ENCODE results near the gene ZFAND3.
"Not testable (repeated sequence)": the region's sequence is repeated elsewhere in the genome, so short reads cannot be mapped to it uniquely, and the experiment has no call there.

ZFAND3 gene

GRCh38 chr6:37985355-37985754 lies 165.8 kb downstream of the ZFAND3 start:
- peak; percentile 38 to 71 for DNase-seq
- no peaks in the 10 kb centered on the region for H3K9me3 Mint-ChIP-seq
- no peaks in the 10 kb centered on the region for H3K27me3 Mint-ChIP-seq
- peaks cover 82% of the 10 kb centered on the region for H3K4me1 Mint-ChIP-seq
- H3K4me3 Mint-ChIP-seq, result peak overlapping the region; percentile 10 to 13
- peak overlapping the region; percentile 9 to 75 for H3K27ac Mint-ChIP-seq
- peak; percentile 76 for ATAC-seq

GRCh38 chr6:37987018-37987417 lies 167.5 kb downstream of the ZFAND3 start:
- H3K4me1 Mint-ChIP-seq, result peaks cover 71% of the 10 kb centered on the region
- peak in 1 of 2 donors; percentile 30 for DNase-seq
- H3K27me3 Mint-ChIP-seq, result no peaks in the 10 kb centered on the region
- H3K9me3 Mint-ChIP-seq, result no peaks in the 10 kb centered on the region
- H3K4me3 Mint-ChIP-seq, result peak overlapping the region in 1 of 2 donors; percentile 41
- peak; percentile 73 for ATAC-seq
- H3K27ac Mint-ChIP-seq, result peak overlapping the region in 1 of 2 donors; percentile 47

DNA sequence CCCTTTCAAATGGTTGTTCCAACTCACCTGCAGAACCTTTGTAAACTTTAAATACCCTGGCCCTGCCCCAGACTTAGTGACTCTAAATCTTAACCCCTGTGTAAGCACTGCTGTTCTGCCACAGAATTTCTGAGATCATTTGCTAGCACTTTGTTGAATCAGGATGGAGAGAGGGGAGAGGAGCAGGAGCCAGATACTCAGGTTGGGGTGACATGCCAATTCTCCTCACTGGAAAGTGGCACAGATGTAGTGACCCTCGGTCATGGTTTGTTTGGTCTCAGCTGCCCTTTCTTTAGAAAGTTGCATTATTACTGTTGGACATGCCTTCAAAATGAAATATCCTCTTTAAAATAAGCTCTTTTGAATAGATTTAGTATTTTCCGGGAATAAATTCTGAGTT lies 168.0 kb downstream of the ZFAND3 start:
- no peak overlapping the region for H3K4me3 Mint-ChIP-seq
- no peaks in the 10 kb centered on the region for H3K9me3 Mint-ChIP-seq
- no peak for ATAC-seq
- H3K27me3 Mint-ChIP-seq, result no peaks in the 10 kb centered on the region
- H3K27ac Mint-ChIP-seq, result peak overlapping the region in 1 of 2 donors; percentile 47
- peaks cover 70% of the 10 kb centered on the region for H3K4me1 Mint-ChIP-seq
- DNase-seq, result no peak

GRCh38 chr6:37988127-37988526 lies 168.6 kb downstream of the ZFAND3 start:
- H3K4me1 Mint-ChIP-seq, result peaks cover 70% of the 10 kb centered on the region
- H3K4me3 Mint-ChIP-seq, result no peak overlapping the region
- no peaks in the 10 kb centered on the region for H3K9me3 Mint-ChIP-seq
- H3K27me3 Mint-ChIP-seq, result no peaks in the 10 kb centered on the region
- DNase-seq (no peak), ATAC-seq (no peak)
- H3K27ac Mint-ChIP-seq, result no peak overlapping the region

DNA sequence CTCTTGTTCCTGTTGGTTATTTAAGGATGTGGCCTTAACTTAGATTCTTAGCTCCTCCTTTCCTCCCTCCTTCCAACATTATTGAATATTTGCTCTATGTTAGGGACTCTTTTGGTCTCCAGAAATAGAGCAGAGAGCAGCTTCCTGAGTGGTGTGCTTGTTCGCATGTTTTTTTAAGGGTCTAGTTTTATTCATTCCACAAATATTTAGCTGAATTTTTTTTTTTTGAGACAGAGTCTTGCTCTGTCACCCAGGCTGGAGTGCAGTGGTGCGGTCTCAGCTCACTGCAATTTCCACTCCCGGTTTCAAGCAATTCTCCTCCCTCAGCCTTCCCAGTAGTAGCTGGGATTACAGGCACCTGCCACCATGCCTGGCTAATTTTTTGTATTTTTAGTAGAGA lies 169.2 kb downstream of the ZFAND3 start:
- Mint-ChIP-seq H3K4me1 (peaks cover 66% of the 10 kb centered on the region), H3K9me3 (no peaks in the 10 kb centered on the region), H3K27ac (no peak overlapping the region), H3K4me3 (no peak overlapping the region), H3K27me3 (no peaks in the 10 kb centered on the region)
- DNase-seq (no peak), ATAC-seq (no peak)

DNA sequence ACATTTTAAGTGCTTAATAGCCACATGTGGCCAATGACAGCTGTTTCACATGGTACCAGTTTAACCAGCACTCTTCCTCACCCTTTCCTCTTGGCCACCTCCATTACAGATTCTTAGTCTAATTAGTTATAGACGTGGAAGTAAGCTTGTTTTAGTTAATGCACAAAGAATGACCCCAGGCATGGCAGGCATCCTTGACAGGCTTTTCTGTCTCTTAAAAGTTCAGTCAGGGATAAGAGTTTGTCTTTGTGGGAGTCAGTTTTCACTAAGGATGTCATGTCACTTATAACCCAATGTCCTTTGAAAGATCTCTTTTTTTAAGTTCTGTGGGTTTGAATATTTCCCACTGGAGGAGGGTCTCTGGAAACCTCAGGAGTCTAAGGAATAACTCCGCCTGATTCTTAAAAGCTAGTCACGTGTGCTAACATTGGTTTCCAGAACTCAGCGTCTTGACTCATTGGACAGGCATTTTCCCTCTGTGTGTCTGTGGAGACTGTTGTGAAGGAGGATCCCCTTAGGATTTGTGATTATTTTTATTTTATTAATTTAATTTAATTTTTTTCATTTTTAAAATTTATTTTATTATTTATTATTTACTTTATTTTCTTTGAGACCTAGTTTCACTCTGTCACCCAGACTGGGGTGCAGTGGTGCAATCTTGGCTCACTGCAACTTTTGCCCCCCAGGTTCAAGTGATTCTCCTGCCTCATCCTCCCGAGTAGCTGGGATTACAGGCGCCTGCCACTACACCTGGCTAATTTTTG lies 171.4 kb downstream of the ZFAND3 start:
- no peak for ATAC-seq
- no peak overlapping the region for H3K4me3 Mint-ChIP-seq
- no peaks in the 10 kb centered on the region for H3K9me3 Mint-ChIP-seq
- DNase-seq, result no peak
- peak overlapping the region; percentile 30 to 67 for H3K27ac Mint-ChIP-seq
- peaks cover 44% of the 10 kb centered on the region for H3K4me1 Mint-ChIP-seq
- no peaks in the 10 kb centered on the region for H3K27me3 Mint-ChIP-seq

DNA sequence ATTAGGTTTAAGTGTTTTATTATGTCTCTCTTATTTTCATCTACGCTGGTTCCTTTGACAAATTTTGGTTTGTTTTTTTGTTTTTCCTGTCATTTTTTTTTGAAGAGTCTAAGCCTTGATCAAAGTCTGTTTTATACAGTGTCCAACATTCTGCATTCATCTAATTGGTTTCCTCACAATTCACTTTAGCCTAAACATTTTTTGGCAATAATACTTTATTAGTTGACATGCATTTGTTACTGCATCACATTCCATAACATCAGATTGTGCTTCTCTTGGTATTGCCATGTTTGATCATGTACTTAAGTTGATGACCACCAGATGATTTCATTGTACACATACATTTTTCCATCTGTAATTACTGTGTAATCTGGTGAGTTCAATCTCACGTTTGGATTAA lies 173.2 kb downstream of the ZFAND3 start:
- DNase-seq, result no peak
- H3K9me3 Mint-ChIP-seq, result peaks cover 3 to 4% of the 10 kb centered on the region in 2 donors
- ATAC-seq, result no peak

DNA sequence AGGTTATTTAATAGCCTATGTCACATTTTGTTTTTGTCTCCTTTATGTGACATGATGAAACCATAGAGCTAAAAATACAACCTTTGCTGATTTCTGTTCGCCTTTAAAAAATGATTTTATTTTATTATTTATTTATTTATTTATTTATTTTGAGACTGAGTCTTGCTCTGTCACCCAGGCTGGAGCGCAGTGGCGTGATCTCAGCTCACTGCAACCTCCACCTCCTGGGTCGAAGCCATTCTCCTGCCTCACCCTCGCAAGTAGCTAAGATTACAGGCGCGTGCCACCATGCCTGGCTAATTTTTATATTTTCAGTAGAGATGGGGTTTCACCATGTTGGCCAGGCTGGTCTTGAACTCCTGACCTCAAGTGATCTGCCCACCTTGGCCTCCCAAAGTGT lies 173.7 kb downstream of the ZFAND3 start:
- not testable (repeated sequence) for DNase-seq
- H3K4me1 Mint-ChIP-seq, result peaks cover 22% of the 10 kb centered on the region

More for the DNA sequence above, 173.2 kb downstream of the ZFAND3 start:
- Mint-ChIP-seq H3K27ac (no peak overlapping the region), H3K4me1 (peaks cover 25% of the 10 kb centered on the region), H3K27me3 (no peaks in the 10 kb centered on the region), H3K4me3 (no peak overlapping the region)

DNA sequence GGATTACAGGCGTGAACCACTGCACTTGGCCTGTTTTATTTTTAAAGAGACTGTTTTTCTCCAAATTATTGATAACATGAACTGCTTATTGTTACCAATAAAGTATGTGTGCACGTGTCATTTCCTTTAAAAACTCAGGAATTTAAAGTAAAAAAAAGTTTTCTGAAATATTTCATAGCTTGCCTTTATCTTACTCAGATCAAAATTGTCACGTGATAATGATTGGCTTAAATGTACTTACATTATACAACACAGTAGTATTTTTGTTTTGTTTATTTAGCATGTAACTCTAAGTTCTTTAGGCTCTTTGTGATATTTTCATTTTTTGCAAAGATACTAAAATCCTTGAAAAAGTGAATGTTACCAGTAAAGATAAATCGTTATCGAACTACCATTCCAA lies 174.1 kb downstream of the ZFAND3 start:
- ATAC-seq, result no peak
- H3K9me3 Mint-ChIP-seq, result peaks cover 10 to 11% of the 10 kb centered on the region in 2 donors
- no peak for DNase-seq
- no peaks in the 10 kb centered on the region for H3K27me3 Mint-ChIP-seq
- H3K27ac Mint-ChIP-seq, result no peak overlapping the region
- H3K4me1 Mint-ChIP-seq, result peaks cover 18% of the 10 kb centered on the region
- H3K4me3 Mint-ChIP-seq, result no peak overlapping the region

More for the DNA sequence above, 173.7 kb downstream of the ZFAND3 start:
- H3K9me3 Mint-ChIP-seq, H3K4me3 Mint-ChIP-seq, ATAC-seq, H3K27ac Mint-ChIP-seq, H3K27me3 Mint-ChIP-seq: not testable (repeated sequence)

DNA sequence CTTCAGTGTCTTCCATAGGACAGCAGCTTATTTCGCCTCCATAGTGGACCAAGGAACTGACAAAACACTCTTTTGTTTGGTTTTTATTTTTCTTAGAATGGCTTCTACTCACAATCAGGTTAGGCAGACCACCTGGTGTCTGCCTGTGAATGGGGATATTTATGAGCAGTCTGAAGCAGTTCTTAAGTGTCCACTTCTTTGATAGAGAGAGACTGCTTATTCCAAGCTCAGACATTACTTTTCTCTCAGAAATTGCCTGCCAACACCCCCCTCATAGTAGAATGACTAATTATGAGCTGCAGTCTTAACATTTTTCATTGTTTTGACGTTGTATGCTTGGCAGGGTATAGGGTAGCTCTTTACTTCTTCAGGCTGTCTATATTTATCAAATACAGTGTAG lies 174.7 kb downstream of the ZFAND3 start:
- H3K4me1 Mint-ChIP-seq, result peaks cover 14% of the 10 kb centered on the region
- no peak overlapping the region for H3K4me3 Mint-ChIP-seq
- no peaks in the 10 kb centered on the region for H3K27me3 Mint-ChIP-seq
- ATAC-seq (no peak), DNase-seq (no peak)
- no peak overlapping the region for H3K27ac Mint-ChIP-seq
- peaks cover 10 to 13% of the 10 kb centered on the region in 2 donors for H3K9me3 Mint-ChIP-seq

DNA sequence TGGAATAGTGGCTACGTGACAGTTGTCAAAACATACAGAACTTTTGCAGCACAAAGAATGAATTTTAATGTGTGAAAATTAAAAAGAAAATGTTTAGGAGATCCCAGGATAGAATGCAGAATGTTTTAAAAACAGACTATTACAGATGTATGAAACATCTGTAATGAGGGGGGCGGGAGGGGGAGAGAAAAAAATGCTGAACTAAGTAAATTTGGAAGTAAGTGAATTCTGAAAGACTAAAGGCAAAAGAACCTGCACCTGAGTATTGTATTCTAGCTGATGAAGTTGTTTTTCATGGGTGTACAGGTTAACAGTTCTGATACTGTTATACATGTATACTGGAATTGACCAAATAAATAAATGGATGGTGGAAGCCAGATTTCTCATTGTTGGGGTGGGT lies 178.8 kb downstream of the ZFAND3 start:
- Mint-ChIP-seq H3K27ac (no peak overlapping the region), H3K4me3 (no peak overlapping the region), H3K27me3 (no peaks in the 10 kb centered on the region), H3K9me3 (peaks cover 15 to 25% of the 10 kb centered on the region in 2 donors), H3K4me1 (peaks cover under 1% of the 10 kb centered on the region)
- ATAC-seq (no peak), DNase-seq (no peak)

- ATAC-seq, result no peak
These were observed 181.9 kb downstream of the ZFAND3 start for GRCh38 chr6:38001386-38001785.

DNA sequence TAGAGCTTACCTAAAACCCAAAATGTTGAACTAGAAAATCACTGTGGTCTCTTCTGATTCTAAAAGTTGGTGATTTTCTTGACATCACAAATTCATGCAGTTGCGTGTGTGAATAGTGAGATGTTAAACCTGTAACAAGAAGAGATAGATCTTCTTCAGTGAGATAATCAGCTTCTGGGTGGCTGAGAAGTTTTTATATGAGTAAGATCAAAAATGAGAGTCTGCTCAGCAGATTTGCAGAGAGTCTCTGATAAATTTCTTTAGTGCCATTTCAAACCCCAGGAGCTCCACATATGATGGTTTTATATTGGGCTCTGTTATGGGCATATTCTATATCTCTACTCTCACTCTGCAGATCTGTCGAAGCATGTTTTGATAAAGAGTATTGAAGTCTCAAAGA lies 185.4 kb downstream of the ZFAND3 start:
- Mint-ChIP-seq H3K27ac (no peak overlapping the region), H3K9me3 (peaks cover 5 to 7% of the 10 kb centered on the region in 2 donors), H3K4me3 (no peak overlapping the region), H3K4me1 (peaks cover 17% of the 10 kb centered on the region), H3K27me3 (no peaks in the 10 kb centered on the region)
- no peak for DNase-seq
- ATAC-seq, result no peak

More at GRCh38 chr6:38001386-38001785, 181.9 kb downstream of the ZFAND3 start:
- no peak for DNase-seq
- Mint-ChIP-seq H3K27ac (no peak overlapping the region), H3K4me3 (no peak overlapping the region), H3K27me3 (no peaks in the 10 kb centered on the region), H3K4me1 (peaks cover 11% of the 10 kb centered on the region), H3K9me3 (peaks cover 15 to 25% of the 10 kb centered on the region in 2 donors)

GRCh38 chr6:38011937-38012336 lies 192.4 kb downstream of the ZFAND3 start:
- Mint-ChIP-seq H3K4me3 (no peak overlapping the region), H3K27ac (no peak overlapping the region), H3K9me3 (no peaks in the 10 kb centered on the region), H3K27me3 (no peaks in the 10 kb centered on the region), H3K4me1 (peaks cover 16% of the 10 kb centered on the region)
- ATAC-seq (no peak), DNase-seq (no peak)

GRCh38 chr6:38012573-38012972 lies 193.0 kb downstream of the ZFAND3 start:
- DNase-seq (peak; percentile 4 to 29), ATAC-seq (peak; percentile 74)
- H3K9me3 Mint-ChIP-seq, result no peaks in the 10 kb centered on the region
- H3K27ac Mint-ChIP-seq, result no peak overlapping the region
- no peak overlapping the region for H3K4me3 Mint-ChIP-seq
- no peaks in the 10 kb centered on the region for H3K27me3 Mint-ChIP-seq
- H3K4me1 Mint-ChIP-seq, result peaks cover 10% of the 10 kb centered on the region

GRCh38 chr6:38015341-38015740 lies 195.8 kb downstream of the ZFAND3 start:
- peaks cover 10% of the 10 kb centered on the region for H3K4me1 Mint-ChIP-seq
- H3K27me3 Mint-ChIP-seq, result no peaks in the 10 kb centered on the region
- DNase-seq (no peak), ATAC-seq (no peak)
- H3K9me3 Mint-ChIP-seq, result no peaks in the 10 kb centered on the region
- no peak overlapping the region for H3K4me3 Mint-ChIP-seq
- H3K27ac Mint-ChIP-seq, result no peak overlapping the region

DNA sequence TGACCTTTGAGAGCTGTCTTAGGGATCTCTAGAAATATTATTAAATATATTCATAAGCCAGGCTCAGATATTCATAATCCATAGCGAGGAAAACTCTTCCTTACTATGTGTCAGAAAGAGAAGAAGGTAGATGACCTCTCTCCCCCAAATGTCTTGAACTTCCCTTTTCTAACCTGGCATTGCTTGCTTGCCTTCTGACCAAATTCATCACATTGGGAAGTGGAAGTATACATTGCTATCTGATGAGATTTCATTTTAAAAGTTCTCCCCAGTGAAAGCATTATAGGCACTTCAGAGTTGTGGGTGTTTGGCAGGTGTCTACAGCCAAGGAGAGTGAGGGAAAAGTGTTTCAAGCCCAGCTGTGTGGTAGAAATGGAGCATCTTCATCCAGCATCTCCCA lies 197.3 kb downstream of the ZFAND3 start:
- ATAC-seq (no peak), DNase-seq (no peak)
- H3K9me3 Mint-ChIP-seq, result no peaks in the 10 kb centered on the region
- no peak overlapping the region for H3K4me3 Mint-ChIP-seq
- no peaks in the 10 kb centered on the region for H3K27me3 Mint-ChIP-seq
- H3K27ac Mint-ChIP-seq, result no peak overlapping the region
- peaks cover 10% of the 10 kb centered on the region for H3K4me1 Mint-ChIP-seq

Measured in stimulated activated naive CD8-positive, alpha-beta T cell treated with anti-CD3 and anti-CD28 coated beads, Interleukin-15, amount 100 ng/mL, for 72 hours (primary cell).